DOHH2 (cell line): ENCODE data around the gene CCDC40.
"Not testable (repeated sequence)": the region's sequence is repeated elsewhere in the genome, so short reads cannot be mapped to it uniquely, and the experiment has no call there.

Source experiments
- H3F3A ChIP-seq: fragments of 200-600 bp; sonication (generic), shearing (Covaris generic); 2 replicates; pipeline ENCODE4 v1.6.0; 2016; ENCODE audit warnings: antibody characterized with exemption, mild to moderate bottlenecking; ENCODE audit not compliant: control insufficient read depth, insufficient read depth
- H3K27ac ChIP-seq: fragments of 200-600 bp; sonication (generic); 2 replicates; pipeline ENCODE4 v1.5.1; 2014; ENCODE audit warnings: low read depth, mild to moderate bottlenecking, low read length, moderate library complexity
- H3K27me3 ChIP-seq: fragments of 200-600 bp; sonication (generic); 2 replicates; pipeline ENCODE4 v1.6.1; 2014; ENCODE audit warnings: mild to moderate bottlenecking, low read length, mixed read lengths; ENCODE audit not compliant: control insufficient read depth
- H3K36me3 ChIP-seq: fragments of 200-600 bp; sonication (generic); 2 replicates; pipeline ENCODE4 v1.6.1; 2014; ENCODE audit warnings: mild to moderate bottlenecking, low read length, moderate library complexity, mixed read lengths; ENCODE audit not compliant: control insufficient read depth
- H3K4me1 ChIP-seq: fragments of 200-600 bp; sonication (generic); 2 replicates; pipeline ENCODE4 v1.6.1; 2014; ENCODE audit warnings: mild to moderate bottlenecking, low read length, mixed read lengths; ENCODE audit not compliant: control insufficient read depth
- H3K4me2 ChIP-seq: fragments of 200-600 bp; sonication (generic); 2 replicates; pipeline ENCODE4 v1.6.0; 2014; ENCODE audit warnings: mild to moderate bottlenecking, low read length, moderate library complexity
- H3K4me3 ChIP-seq: fragments of 200-600 bp; sonication (generic); 2 replicates; pipeline ENCODE4 v1.5.1; 2014; ENCODE audit warnings: mild to moderate bottlenecking, low read length, mixed read lengths
- H3K79me2 ChIP-seq: fragments of 200-600 bp; sonication (generic); 2 replicates; pipeline ENCODE4 v1.6.1; 2014; ENCODE audit warnings: mild to moderate bottlenecking, low read length, mixed read lengths; ENCODE audit not compliant: control insufficient read depth
- H3K9me2 ChIP-seq: fragments of 200-600 bp; sonication (generic); replicated peaks from 2 replicates; pipeline ENCODE4 v1.6.1; 2014; ENCODE audit warnings: mild to moderate bottlenecking, low read length, mixed read lengths; ENCODE audit not compliant: control insufficient read depth
- H3K9me3 ChIP-seq: fragments of 200-600 bp; sonication (generic); 2 replicates; pipeline ENCODE4 v1.6.1; 2014; ENCODE audit warnings: antibody characterized with exemption, low read length, mixed read lengths; ENCODE audit not compliant: control insufficient read depth, insufficient read depth
- H4K20me1 ChIP-seq: fragments of 200-600 bp; sonication (generic); 2 replicates; pipeline ENCODE4 v1.6.0; 2014; ENCODE audit warnings: low read depth, mild to moderate bottlenecking, antibody characterized with exemption, low read length, moderate library complexity; ENCODE audit not compliant: control insufficient read depth, insufficient read depth
- EZH2phosphoT487 ChIP-seq: fragments of 200-600 bp; sonication (generic); IDR thresholded peaks from 2 replicates; pipeline ENCODE4 v1.6.1; 2017; ENCODE audit warnings: borderline replicate concordance, mild to moderate bottlenecking, antibody characterized with exemption, low read length, moderate library complexity, mixed read lengths
- TF ChIP-seq, protein P1 (sequence below): fragments of 200-600 bp; sonication (generic); IDR thresholded peaks from one replicate; pipeline ENCODE4 v1.5.1; 2014; ENCODE audit warnings: antibody characterized with exemption, mild to moderate bottlenecking, low read depth, low read length; ENCODE audit not compliant: poor library complexity, severe bottlenecking

The CCDC40 gene

DNA sequence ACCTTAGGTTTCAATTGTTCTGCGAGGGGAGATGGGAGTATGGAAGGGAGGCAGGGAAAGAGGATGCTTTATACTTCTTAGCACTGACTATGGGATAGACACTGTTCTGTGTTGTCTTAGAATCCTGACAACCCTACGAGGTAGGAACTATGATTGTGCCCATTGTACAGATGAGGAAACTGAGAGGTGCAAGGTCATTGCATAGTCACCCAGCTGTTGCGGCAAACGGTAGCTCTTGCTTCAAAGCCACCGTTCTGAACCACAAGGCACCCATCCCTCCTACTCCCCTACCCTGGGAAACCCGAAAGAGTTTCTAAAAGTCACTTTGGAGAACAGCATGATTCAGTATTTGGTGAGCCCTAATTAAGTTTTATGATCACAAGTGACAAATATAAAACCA lies 7.5 kb downstream of the CCDC40 start:
- Histone ChIP-seq H3F3A (no peaks in the 10 kb centered on the region), H3K36me3 (no peaks in the 10 kb centered on the region)

DNA sequence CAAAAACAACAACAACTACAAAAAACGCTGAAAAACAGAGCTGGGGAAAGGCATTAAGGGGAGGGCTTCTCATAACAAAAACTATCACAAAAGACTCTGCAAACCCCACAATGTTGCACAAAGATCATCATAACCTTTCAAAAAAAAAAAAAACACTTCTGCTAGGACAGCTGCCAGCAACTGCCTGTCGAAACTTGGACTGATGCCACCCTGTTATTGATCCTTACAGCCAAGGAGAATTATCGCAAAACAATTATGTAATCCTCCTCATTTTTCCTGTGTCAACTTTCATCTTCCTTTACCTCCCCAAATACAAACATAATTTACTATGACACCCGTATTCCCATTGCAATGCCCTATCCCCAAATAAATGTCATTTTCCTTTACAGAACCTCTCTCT lies 9.3 kb downstream of the CCDC40 start:
- Histone ChIP-seq H3K27me3 (0 out of 2 replicates have a peak, but pooled peaks cover 2% of the 10 kb centered on the region), H3K36me3 (no peaks in the 10 kb centered on the region), H3F3A (no peaks in the 10 kb centered on the region), H3K9me3 (no peaks in the 10 kb centered on the region), H3K9me2 (no peaks in the 10 kb centered on the region), H3K4me3 (no peak overlapping the region), H3K4me2 (no peak overlapping the region), H3K4me1 (no peaks in the 10 kb centered on the region), H3K79me2 (no peaks in the 10 kb centered on the region), H3K27ac (no peak overlapping the region), H4K20me1 (no peaks in the 10 kb centered on the region)
- TF ChIP-seq, protein P1, sequence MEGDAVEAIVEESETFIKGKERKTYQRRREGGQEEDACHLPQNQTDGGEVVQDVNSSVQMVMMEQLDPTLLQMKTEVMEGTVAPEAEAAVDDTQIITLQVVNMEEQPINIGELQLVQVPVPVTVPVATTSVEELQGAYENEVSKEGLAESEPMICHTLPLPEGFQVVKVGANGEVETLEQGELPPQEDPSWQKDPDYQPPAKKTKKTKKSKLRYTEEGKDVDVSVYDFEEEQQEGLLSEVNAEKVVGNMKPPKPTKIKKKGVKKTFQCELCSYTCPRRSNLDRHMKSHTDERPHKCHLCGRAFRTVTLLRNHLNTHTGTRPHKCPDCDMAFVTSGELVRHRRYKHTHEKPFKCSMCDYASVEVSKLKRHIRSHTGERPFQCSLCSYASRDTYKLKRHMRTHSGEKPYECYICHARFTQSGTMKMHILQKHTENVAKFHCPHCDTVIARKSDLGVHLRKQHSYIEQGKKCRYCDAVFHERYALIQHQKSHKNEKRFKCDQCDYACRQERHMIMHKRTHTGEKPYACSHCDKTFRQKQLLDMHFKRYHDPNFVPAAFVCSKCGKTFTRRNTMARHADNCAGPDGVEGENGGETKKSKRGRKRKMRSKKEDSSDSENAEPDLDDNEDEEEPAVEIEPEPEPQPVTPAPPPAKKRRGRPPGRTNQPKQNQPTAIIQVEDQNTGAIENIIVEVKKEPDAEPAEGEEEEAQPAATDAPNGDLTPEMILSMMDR = no peak
- TF ChIP-seq EZH2phosphoT487 = no peak

More for the DNA sequence above, 7.5 kb downstream of the CCDC40 start:
- TF ChIP-seq, protein P1 = no peak
- TF ChIP-seq EZH2phosphoT487 = no peak
- Histone ChIP-seq H3K27ac (no peak overlapping the region), H3K27me3 (0 out of 2 replicates have a peak, but pooled peaks cover 2% of the 10 kb centered on the region), H3K79me2 (no peaks in the 10 kb centered on the region), H4K20me1 (no peaks in the 10 kb centered on the region), H3K9me2 (no peaks in the 10 kb centered on the region), H3K4me3 (no peak overlapping the region), H3K4me1 (no peaks in the 10 kb centered on the region), H3K9me3 (no peaks in the 10 kb centered on the region), H3K4me2 (no peak overlapping the region)

DNA sequence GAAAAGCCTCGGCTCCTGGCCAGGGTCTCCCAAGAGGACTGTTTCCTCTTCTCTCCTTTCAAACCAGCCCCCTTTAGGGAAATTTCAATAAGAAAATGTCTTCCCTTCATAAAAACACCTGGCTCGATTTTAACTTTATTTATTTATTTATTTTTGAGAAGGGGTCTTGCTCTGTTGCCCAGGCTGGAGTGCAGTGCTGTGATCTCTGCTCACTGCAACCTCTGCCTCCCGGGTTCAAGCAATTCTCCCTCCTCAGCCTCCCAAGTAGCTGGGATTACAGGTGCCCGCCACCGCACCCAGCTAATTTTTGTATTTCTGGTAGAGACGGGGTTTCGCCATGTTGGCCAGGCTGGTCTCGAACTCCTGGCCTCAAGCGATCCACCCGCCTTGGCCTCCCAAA lies 10.3 kb downstream of the CCDC40 start:
- not testable (repeated sequence) for H3K36me3 ChIP-seq, H3K27me3 ChIP-seq, H3F3A ChIP-seq, H3K4me1 ChIP-seq, H3K4me2 ChIP-seq, H3K9me3 ChIP-seq, H3K27ac ChIP-seq, H4K20me1 ChIP-seq, H3K9me2 ChIP-seq, H3K79me2 ChIP-seq, H3K4me3 ChIP-seq

DNA sequence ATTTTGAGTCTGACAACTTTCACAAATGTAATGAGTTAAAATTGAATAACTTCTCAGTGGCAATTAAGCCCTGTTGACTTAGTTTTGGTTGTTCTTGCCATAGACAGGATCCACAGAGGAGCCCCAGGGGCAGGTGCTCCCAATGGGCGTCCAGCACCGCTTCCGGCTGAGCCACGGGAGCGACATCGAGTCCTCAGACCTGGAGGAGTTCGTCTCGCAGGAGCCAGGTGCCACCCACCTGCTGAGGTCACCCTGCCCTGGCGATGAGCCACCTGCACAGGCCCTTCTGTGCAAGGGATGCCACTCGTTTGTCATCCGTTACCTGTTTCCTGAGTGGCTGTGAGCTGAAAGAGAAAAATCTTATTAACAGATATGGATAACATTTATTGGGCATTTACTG lies 10.7 kb downstream of the CCDC40 start:
- no peaks in the 10 kb centered on the region for H3K9me2 ChIP-seq
- no peaks in the 10 kb centered on the region for H3K9me3 ChIP-seq
- H3K27me3 ChIP-seq = 0 out of 2 replicates have a peak, but pooled peaks cover 2% of the 10 kb centered on the region
- H3K79me2 ChIP-seq = no peaks in the 10 kb centered on the region
- TF ChIP-seq, protein P1 = no peak
- TF ChIP-seq EZH2phosphoT487 = no peak
- no peaks in the 10 kb centered on the region for H3F3A ChIP-seq
- no peaks in the 10 kb centered on the region for H4K20me1 ChIP-seq
- H3K4me3 ChIP-seq = no peak overlapping the region
- no peaks in the 10 kb centered on the region for H3K4me1 ChIP-seq
- no peak overlapping the region for H3K4me2 ChIP-seq
- H3K27ac ChIP-seq = no peak overlapping the region
- no peaks in the 10 kb centered on the region for H3K36me3 ChIP-seq
